GM12878 (cell line): ENCODE results near the gene ANKRD36B.

Source experiments
- EP300 ChIP-seq, 2 experiments: fragments of 150-350 bp in 1 of 2; IDR thresholded peaks; 2 replicates each; pipeline ENCODE4 v1.6.1; 2011 to 2012; ENCODE audit warnings: low read depth in 2 of 2, low read length in 2 of 2, borderline replicate concordance in 1 of 2, improper control_type of control experiment in 1 of 2, inconsistent platforms in 1 of 2; ENCODE audit not compliant: control insufficient read depth in 1 of 2
- HCFC1 ChIP-seq: fragments of 150-350 bp; IDR thresholded peaks from 2 replicates; pipeline ENCODE4 v1.6.1; 2014; ENCODE audit warnings: low read length
- HDGF ChIP-seq: fragments of 450-650 bp; IDR thresholded peaks from 2 replicates; pipeline ENCODE4 v1.6.1; 2016; ENCODE audit warnings: antibody characterized with exemption
- STAT3 ChIP-seq: IDR thresholded peaks from 2 replicates; pipeline ENCODE4 v1.6.1; 2011; ENCODE audit warnings: low read depth, low read length, improper control_type of control experiment
- TF ChIP-seq, protein P1 (sequence below), 3 experiments: IDR thresholded peaks in 2 of 3; conservative IDR thresholded peaks in 1 of 3; 2 replicates each; pipeline ENCODE4 v1.5.1; 2011; ENCODE audit warnings: low read depth in 3 of 3, low read length in 3 of 3, mild to moderate bottlenecking in 3 of 3, control low read depth in 2 of 3, moderate library complexity in 2 of 3, inconsistent platforms in 1 of 3, mixed read lengths in 1 of 3; ENCODE audit not compliant: control insufficient read depth in 2 of 3, insufficient read depth in 1 of 3; ENCODE audit errors: extremely low read depth in 1 of 3
- TF ChIP-seq, protein P2 (sequence below): fragments of 450-650 bp; IDR thresholded peaks from 2 replicates; pipeline ENCODE4 v1.6.1; 2017; ENCODE audit warnings: mild to moderate bottlenecking

DNA sequence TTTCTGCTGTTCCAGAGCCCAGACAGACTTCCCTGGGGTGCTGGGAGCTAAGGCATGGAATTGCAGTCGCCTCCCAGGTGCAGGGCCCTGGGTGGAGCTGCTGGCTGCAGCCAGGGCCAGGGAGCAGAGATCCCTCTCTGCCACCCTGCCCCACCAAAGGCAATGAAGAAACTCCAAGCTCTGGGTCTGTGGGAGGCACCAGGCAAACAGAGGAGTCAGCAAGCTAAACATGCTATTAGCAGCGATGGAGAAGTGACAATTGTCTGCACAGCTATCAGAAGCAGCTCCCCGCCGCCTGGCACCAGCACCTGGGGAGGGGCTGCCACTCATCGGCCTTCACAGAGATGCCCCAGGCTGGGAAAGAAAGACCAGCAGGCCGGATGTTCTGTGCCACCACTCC lies 28.2 kb upstream of the ANKRD36B start:
- TF ChIP-seq EP300 (IDR thresholded peaks at IDR 0.05; ENCODE audit: borderline replicate concordance in 1 of 2, control insufficient read depth in 1 of 2, low read depth in 2 of 2, low read length in 2 of 2) (no peak), STAT3 (no peak), HDGF (no peak), HCFC1 (no peak)
- TF ChIP-seq, protein P1, sequence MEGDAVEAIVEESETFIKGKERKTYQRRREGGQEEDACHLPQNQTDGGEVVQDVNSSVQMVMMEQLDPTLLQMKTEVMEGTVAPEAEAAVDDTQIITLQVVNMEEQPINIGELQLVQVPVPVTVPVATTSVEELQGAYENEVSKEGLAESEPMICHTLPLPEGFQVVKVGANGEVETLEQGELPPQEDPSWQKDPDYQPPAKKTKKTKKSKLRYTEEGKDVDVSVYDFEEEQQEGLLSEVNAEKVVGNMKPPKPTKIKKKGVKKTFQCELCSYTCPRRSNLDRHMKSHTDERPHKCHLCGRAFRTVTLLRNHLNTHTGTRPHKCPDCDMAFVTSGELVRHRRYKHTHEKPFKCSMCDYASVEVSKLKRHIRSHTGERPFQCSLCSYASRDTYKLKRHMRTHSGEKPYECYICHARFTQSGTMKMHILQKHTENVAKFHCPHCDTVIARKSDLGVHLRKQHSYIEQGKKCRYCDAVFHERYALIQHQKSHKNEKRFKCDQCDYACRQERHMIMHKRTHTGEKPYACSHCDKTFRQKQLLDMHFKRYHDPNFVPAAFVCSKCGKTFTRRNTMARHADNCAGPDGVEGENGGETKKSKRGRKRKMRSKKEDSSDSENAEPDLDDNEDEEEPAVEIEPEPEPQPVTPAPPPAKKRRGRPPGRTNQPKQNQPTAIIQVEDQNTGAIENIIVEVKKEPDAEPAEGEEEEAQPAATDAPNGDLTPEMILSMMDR (IDR thresholded peaks at IDR 0.05 in 2 of 3, conservative IDR thresholded peaks at IDR 0.05 in 1 of 3; ENCODE audit: control insufficient read depth in 2 of 3, extremely low read depth in 1 of 3, insufficient read depth in 1 of 3, low read depth in 3 of 3, low read length in 3 of 3): no peak
- TF ChIP-seq, protein P2, sequence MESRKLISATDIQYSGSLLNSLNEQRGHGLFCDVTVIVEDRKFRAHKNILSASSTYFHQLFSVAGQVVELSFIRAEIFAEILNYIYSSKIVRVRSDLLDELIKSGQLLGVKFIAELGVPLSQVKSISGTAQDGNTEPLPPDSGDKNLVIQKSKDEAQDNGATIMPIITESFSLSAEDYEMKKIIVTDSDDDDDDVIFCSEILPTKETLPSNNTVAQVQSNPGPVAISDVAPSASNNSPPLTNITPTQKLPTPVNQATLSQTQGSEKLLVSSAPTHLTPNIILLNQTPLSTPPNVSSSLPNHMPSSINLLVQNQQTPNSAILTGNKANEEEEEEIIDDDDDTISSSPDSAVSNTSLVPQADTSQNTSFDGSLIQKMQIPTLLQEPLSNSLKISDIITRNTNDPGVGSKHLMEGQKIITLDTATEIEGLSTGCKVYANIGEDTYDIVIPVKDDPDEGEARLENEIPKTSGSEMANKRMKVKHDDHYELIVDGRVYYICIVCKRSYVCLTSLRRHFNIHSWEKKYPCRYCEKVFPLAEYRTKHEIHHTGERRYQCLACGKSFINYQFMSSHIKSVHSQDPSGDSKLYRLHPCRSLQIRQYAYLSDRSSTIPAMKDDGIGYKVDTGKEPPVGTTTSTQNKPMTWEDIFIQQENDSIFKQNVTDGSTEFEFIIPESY: no peak
